ENCODE results near the gene TF.

GRCh38 chr3:133758964-133759739 lies 13.0 kb downstream of the TF start:
- no peak for TF ChIP-seq EZH2phosphoT487 (IDR thresholded peaks at IDR 0.05; ENCODE audit: insufficient read depth, low read depth)
- TF ChIP-seq EZH2 (IDR thresholded peaks at IDR 0.05; ENCODE audit: insufficient read depth, poor library complexity, severe bottlenecking), result no peak

Data from GM23248 (cell line).